H54 (cell line): ENCODE data around the gene TOP1.
"Not testable (repeated sequence)": the region's sequence is repeated elsewhere in the genome, so short reads cannot be mapped to it uniquely, and the experiment has no call there.

ENCODE experiments used
- DNase-seq: peaks from one replicate; pipeline ENCODE4 v3.0.0; 2011; ENCODE audit warnings: low spot score, mixed read lengths; ENCODE audit not compliant: insufficient read length
- FAIRE-seq: peaks from 3 replicates; lab custom pipeline; 2011; peaks lifted over from hg19 to GRCh38; lab: Jason Lieb, UNC
- POLR2A ChIP-seq: IDR thresholded peaks from 2 replicates; pipeline ENCODE4 v1.6.1; 2011; ENCODE audit warnings: low read depth, mild to moderate bottlenecking, low read length

The TOP1 gene

GRCh38 chr20:41094353-41095055 lies 65.9 kb downstream of the TOP1 start:
- FAIRE-seq, result no peak
- DNase-seq, result no peak
- no peak for TF ChIP-seq POLR2A

- FAIRE-seq, result no peak
- peak; percentile 18 for DNase-seq
- TF ChIP-seq POLR2A, result no peak
These were observed 66.7 kb downstream of the TOP1 start for GRCh38 chr20:41095110-41095969.

- DNase-seq (no peak), FAIRE-seq (no peak)
- no peak for TF ChIP-seq POLR2A
These were observed 70.2 kb downstream of the TOP1 start for GRCh38 chr20:41098703-41099250.

- no peak for DNase-seq
- no peak for TF ChIP-seq POLR2A
- FAIRE-seq, result no peak
These were observed 71.4 kb downstream of the TOP1 start for GRCh38 chr20:41100001-41100480.

GRCh38 chr20:41101660-41102059 lies 73.0 kb downstream of the TOP1 start:
- FAIRE-seq (no peak), DNase-seq (no peak)
- no peak for TF ChIP-seq POLR2A

GRCh38 chr20:41108531-41108930 lies 79.9 kb downstream of the TOP1 start:
- no peak for TF ChIP-seq POLR2A
- DNase-seq (no peak), FAIRE-seq (no peak)

GRCh38 chr20:41110012-41110411 lies 81.4 kb downstream of the TOP1 start:
- FAIRE-seq, result no peak
- no peak for DNase-seq
- no peak for TF ChIP-seq POLR2A

- FAIRE-seq (no peak), DNase-seq (no peak)
- TF ChIP-seq POLR2A, result no peak
These were observed 82.4 kb downstream of the TOP1 start for GRCh38 chr20:41110930-41111577.

- DNase-seq (no peak), FAIRE-seq (no peak)
- no peak for TF ChIP-seq POLR2A
These were observed 82.9 kb downstream of the TOP1 start for GRCh38 chr20:41111578-41111951.

GRCh38 chr20:41116282-41116956 lies 87.8 kb downstream of the TOP1 start:
- TF ChIP-seq POLR2A, result no peak
- DNase-seq (no peak), FAIRE-seq (no peak)

GRCh38 chr20:41118159-41118558 lies 89.5 kb downstream of the TOP1 start:
- not testable (repeated sequence) for DNase-seq, FAIRE-seq

GRCh38 chr20:41118632-41119031 lies 90.0 kb downstream of the TOP1 start:
- DNase-seq (no peak), FAIRE-seq (no peak)
- no peak for TF ChIP-seq POLR2A
